Breast epithelium (tissue), 3 donors: Measurements from ENCODE around the gene IQGAP2.

Source experiments
- CTCF ChIP-seq, 3 donors: fragments of 450-650 bp; IDR thresholded peaks; one replicate each; pipeline ENCODE4 v1.5.1; 2016 to 2017; ENCODE audit warnings: antibody characterized with exemption in 3 of 3, mild to moderate bottlenecking in 3 of 3, moderate library complexity in 3 of 3
- POLR2A ChIP-seq: fragments of 450-650 bp; IDR thresholded peaks from one replicate; pipeline ENCODE4 v1.6.1; 2016; ENCODE audit warnings: antibody characterized with exemption, mild to moderate bottlenecking, moderate library complexity

GRCh38 chr5:76477061-76477460 is 74.0 kb downstream of the IQGAP2 start:
- TF ChIP-seq CTCF (IDR thresholded peaks at IDR 0.05) = no peak
- no peak for TF ChIP-seq POLR2A
